ENCODE measurements around the gene C22orf23.
"Not testable (repeated sequence)": the region's sequence is repeated elsewhere in the genome, so short reads cannot be mapped to it uniquely, and the experiment has no call there.

Gene C22orf23

GRCh38 chr22:37959231-37959825, 5.9 kb upstream of the C22orf23 start:
- CTCF ChIA-PET = interaction anchor here (0.6 to 2.8 kb wide), 5 partner anchors 8 to 395 kb away, joined by 3 to 8 read pairs (median 3); no protein-coding TSS in a partner anchor
- no peak for TF ChIP-seq CTCF (IDR thresholded peaks at IDR 0.05; ENCODE audit: control extremely low read depth, extremely low read depth, low read depth, missing control alignments)
- no peak for DNase-seq (ENCODE audit: extremely low spot score)
- POLR2A ChIA-PET = interaction anchor here (0.6 to 0.7 kb wide), 2 partner anchors 42 to 132 kb away, joined by 4 read pairs; no protein-coding TSS in a partner anchor

- DNase-seq (ENCODE audit: extremely low spot score) = no peak
- TF ChIP-seq CTCF (IDR thresholded peaks at IDR 0.05; ENCODE audit: control extremely low read depth, extremely low read depth, low read depth, missing control alignments) = no peak
- ChIA-PET CTCF (interaction anchor here (0.8 to 2.0 kb wide), 2 partner anchors 8 to 14 kb away, joined by 3 to 13 read pairs; no protein-coding TSS in a partner anchor), POLR2A (no interaction called here)
Observed at GRCh38 chr22:37957232-37957631, 3.8 kb upstream of the C22orf23 start.

- DNase-seq (ENCODE audit: extremely low spot score); POLR2A ChIA-PET: not testable (repeated sequence)
- CTCF ChIA-PET = interaction anchor here (2.0 kb wide), 1 partner anchor 9 kb away, joined by 13 read pairs; no protein-coding TSS in a partner anchor
Observed at GRCh38 chr22:37955825-37956397, 2.5 kb upstream of the C22orf23 start.

- DNase-seq (ENCODE audit: extremely low spot score) = no peak
- POLR2A ChIA-PET = no interaction called here
- TF ChIP-seq CTCF (IDR thresholded peaks at IDR 0.05; ENCODE audit: control extremely low read depth, extremely low read depth, low read depth, missing control alignments) = no peak
- CTCF ChIA-PET = interaction anchor here (0.7 to 2.7 kb wide), 9 partner anchors 10 to 138 kb away, joined by 3 to 36 read pairs (median 3); no protein-coding TSS in a partner anchor
Observed at GRCh38 chr22:37954686-37955085, 1.3 kb upstream of the C22orf23 start.

GRCh38 chr22:37953062-37953436, 352 bp downstream of the C22orf23 start:
- DNase-seq (ENCODE audit: extremely low spot score) = no peak
- ChIA-PET POLR2A (interaction anchor here (0.8 kb wide), 1 partner anchor 109 kb away, joined by 3 read pairs; the partner anchor contains the start of gene ANKRD54), CTCF (interaction anchor here (0.9 to 2.7 kb wide), 9 partner anchors 12 to 321 kb away, joined by 3 to 36 read pairs (median 4); partner anchors contain the start of genes GCAT and MICALL1)
- no peak for TF ChIP-seq CTCF (IDR thresholded peaks at IDR 0.05; ENCODE audit: control extremely low read depth, extremely low read depth, low read depth, missing control alignments)

- CTCF ChIA-PET = interaction anchor here (2.7 to 3.0 kb wide), 2 partner anchors 12 to 19 kb away, joined by 14 to 36 read pairs; no protein-coding TSS in a partner anchor
- POLR2A ChIA-PET; DNase-seq (ENCODE audit: extremely low spot score): not testable (repeated sequence)
Observed at GRCh38 chr22:37952629-37953028, 772 bp downstream of the C22orf23 start.

GRCh38 chr22:37951305-37951704, 2.1 kb downstream of the C22orf23 start:
- DNase-seq (ENCODE audit: extremely low spot score) = no peak
- TF ChIP-seq CTCF (IDR thresholded peaks at IDR 0.05; ENCODE audit: control extremely low read depth, extremely low read depth, low read depth, missing control alignments) = no peak
- POLR2A ChIA-PET = no interaction called here
- CTCF ChIA-PET = interaction anchor here (3.0 kb wide), 1 partner anchor 18 kb away, joined by 14 read pairs; no protein-coding TSS in a partner anchor

GRCh38 chr22:37947142-37947795, 6.1 kb downstream of the C22orf23 start:
- DNase-seq (ENCODE audit: extremely low spot score); POLR2A ChIA-PET: not testable (repeated sequence)
- CTCF ChIA-PET = interaction anchor here (1.6 to 2.3 kb wide), 4 partner anchors 7 to 84 kb away, joined by 4 to 10 read pairs (median 6); no protein-coding TSS in a partner anchor

- DNase-seq (ENCODE audit: extremely low spot score); CTCF ChIA-PET; POLR2A ChIA-PET: not testable (repeated sequence)
Observed at GRCh38 chr22:37944423-37944822, 9.0 kb downstream of the C22orf23 start.
